Non-pigmented ciliary epithelial cell (primary cell): ENCODE data around the gene TOMM5.

Experiments
- DNase-seq: peaks from one replicate; pipeline ENCODE4 v3.0.0-alpha.2; 2010; ENCODE audit warnings: low read depth

Gene TOMM5

DNA sequence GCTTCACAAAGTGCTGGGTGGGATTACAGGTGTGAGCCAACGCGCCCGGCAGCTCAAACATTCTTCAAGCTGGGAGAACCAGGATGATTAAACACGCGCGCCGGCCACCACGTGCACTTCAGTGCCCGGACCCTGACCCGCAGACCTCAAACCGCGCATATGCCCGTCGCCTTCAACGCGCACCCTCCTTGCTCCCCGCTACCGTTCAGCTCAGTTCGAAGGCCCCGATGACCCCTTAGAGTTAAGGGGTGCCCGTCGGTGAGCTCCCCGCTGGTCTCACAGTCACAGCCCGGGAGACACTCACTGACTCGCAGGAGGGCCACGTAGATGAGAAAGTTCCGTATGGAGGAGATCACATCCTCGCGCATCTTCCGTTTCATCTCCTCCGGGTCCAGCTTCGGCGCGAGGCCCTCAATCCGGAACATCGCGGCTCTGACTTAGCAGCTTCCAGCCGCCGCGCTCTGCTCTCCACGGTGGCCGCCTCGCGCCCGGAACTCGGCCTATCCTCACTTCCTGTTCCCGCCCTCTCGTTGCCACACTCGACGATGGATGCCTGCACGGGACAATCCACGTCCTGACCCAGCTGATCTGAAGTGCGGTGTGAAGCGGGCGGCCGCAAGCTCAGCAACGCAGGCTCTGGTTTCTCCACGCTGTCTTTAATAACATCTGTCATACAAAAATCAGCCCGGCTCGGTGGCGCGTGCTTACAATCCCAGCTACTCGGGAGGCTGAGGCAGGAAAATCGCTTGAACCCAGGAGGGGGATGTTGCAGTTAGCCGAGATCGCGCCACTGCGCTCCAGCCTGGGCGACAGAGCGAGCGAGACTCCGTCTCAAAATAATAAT is at the start of gene TOMM5:
TSS of gene TOMM5 (minus strand) at position 490 of the 844 bp plus-strand sequence. CDS start at position 425, 65 bp downstream.
- peak; percentile 69 for DNase-seq

DNA sequence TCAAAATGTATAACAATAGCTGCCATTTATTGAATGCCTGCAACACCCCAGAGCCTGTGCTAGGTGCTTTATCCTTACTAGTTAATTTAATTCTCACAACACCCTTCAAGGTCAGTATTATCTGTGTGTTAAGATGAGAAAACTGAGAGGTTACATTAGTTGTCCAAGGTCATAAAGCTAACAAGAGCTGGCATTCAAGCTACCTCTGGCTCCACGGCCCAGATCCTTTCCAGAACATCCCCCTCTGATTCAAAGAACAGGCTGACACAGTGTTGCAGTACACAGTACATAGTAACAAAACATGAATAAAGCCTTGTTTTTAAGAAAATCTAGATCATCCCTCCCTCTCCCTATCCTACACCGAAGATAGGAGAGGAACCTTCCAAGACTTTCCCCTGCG is 48.9 kb upstream of the TOMM5 start:
- no peak for DNase-seq

DNA sequence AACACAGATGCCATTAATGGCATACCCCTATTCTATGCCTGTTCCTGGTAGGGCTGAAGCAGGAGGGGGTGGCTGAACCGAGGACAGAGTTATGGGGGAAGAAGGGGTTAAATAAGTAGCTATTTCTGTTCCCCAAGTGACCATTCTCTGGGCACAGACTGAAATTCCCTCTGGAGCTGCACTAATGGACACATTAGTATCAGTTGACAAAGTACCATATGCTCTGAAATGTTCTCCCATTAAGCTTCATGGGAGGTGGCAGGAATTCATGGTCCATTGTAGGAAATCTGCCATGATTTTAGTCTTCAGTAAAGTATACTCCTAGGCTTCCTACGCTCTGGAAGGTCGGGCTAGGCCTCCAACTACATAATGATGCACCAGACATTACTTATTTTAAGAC is 47.8 kb upstream of the TOMM5 start:
- no peak for DNase-seq

DNA sequence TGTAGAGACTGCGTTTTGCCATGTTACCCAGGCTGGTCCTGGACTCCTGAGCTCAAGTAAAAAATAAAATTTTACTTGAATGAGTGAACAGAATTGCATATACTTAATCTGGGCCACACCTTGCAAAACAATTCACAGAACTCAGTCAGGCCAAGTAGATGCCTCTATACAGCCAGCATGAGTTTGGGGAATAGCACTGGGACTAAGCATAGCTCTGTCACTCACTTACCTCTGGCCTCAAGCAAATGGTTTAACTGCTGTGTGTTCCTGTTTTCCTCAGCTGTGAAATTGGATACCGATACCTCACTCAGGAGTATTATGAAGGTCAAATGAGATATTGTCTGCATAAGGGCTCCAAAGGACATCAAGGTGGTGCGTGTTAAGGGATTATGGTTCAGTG is 47.4 kb upstream of the TOMM5 start:
- no peak for DNase-seq

DNA sequence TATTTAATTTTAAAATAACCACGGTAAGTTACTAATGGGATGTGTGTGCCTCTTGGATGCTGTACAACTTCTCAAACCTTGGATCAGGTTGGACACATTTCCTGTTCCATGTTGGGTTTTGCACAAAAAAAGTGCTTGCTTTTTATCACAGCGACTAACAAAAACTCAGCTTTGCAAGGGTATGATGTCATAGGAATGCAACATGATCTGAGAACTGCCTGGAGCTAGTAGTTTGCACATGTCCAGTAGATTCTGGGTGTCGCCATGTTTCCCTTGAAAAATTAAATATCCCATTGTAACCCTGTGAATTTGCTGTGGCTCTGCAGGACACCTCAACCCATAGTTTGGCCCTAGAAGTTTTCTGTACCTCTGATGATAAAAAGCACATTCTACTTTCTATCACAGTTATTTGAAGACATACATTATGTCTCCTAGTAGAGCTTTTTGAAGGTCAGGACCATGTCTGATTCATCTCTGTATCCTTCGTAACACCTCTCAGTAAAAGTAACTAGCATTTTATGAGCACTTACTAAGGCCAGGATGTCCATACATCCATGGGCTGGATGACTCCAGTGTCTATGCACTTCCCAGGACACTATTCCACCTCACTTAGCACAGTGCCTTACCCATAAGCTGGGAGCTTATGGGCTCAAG is 46.8 kb upstream of the TOMM5 start:
- DNase-seq: no peak

DNA sequence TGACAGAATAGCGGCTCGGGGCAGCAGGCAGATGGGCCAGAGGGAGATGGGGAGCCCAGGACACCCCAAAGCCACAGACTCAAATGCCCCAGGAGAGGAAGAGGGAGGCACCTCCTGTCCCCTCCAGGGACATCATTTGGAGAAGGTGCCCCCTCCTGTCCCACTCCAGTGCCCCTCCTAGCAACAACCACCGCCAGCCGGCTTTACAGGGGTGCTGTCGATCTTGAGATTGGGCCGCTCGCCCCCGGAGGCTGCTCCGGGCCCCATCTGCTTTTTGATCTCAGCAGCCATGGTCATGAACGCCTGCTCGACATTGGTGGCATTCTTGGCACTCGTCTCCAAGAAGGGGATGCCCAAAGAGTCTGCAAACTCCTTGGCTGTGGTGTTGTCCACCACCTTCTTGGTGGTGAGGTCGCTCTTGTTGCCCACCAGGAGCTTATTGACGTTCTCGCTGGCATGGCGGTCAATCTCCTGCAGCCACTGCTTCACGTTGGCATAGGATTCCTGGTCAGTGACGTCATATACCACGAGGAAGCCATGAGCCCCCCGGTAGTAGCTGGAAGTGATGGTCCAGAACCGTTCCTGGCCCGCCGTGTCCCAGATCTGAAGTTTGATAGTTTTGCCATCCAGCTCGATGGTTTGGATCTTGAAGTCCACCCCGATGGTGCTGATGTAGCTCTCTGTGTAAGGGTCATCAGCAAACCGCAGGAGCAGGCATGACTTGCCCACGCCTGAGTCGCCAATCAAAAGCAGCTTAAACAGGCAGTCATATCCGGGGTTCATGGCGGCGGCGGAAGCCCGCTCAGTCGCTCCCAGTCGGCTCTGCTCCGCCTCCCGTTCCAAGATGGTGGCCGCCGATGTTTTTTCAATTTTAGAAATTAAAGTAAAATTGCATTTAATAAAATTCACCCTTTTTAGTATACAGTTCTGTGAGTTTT is 44.4 kb upstream of the TOMM5 start:
- no peak for DNase-seq

DNA sequence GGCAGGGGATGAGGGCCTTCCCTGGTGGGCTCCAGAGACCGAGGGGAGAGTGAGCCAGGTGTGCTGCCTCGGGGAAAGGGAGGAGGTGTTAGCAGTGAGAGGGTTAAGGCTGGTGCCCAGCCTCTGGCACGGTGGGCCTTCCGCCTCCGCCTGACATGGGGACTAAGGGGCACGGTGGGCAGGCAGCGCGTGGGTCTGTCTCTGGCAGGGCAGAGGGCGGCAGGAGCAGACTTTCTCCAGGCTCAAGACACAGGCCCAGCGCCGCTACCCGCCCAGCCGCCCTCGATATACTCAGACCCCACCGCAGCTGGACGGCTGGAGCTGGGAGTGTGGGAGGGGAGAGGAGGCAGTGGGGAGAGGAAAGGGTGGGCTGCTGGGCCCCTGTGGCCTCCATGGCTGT is 43.4 kb upstream of the TOMM5 start:
- no peak for DNase-seq

DNA sequence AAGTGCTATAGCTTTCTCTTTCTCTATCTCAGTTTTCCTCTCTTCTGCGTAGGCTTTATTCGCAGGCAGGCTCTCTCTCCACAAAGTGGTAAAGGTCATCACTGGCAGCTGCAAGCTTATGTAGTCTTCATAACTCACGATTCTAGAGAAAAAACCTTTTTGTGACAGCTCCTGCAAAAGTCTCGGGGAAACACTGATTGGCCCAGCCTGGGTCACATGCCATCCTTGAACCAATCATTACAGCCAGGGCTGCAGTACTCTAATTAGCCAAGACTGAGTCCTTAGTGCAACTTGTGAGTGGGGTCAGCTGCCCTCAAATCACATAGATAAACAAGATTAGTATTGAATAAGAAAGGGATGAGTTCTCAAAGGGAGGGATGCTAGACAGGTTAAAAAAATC is 40.1 kb upstream of the TOMM5 start:
- DNase-seq: no peak

DNA sequence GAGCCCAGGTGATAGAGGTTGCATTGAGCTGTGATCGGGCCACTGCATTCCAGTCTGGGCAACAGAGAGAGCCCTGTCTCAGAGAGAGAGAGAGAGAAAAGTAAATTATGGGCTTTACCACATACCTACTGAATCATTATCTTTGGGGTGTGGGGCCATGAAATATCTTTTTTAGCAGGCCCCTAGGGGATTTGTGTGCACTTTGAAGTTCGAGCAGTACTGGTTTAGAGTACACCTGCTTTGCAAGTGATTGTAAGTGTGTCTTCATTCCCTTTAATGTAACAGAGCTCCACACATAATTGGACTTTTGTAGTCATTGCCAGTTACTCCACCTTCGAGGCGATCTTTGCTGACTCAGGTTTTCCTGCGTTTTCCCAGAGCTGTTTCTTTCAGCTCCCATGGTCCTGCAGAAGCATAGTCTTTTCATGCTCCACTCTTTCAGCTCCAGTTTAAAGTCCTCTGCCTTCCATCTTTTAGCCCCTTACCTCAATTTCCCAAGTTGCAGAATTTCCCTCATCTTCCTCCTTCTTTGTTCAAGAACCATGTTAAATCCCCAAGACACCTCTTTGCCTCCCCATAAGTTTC is 34.4 kb upstream of the TOMM5 start:
- no peak for DNase-seq

DNA sequence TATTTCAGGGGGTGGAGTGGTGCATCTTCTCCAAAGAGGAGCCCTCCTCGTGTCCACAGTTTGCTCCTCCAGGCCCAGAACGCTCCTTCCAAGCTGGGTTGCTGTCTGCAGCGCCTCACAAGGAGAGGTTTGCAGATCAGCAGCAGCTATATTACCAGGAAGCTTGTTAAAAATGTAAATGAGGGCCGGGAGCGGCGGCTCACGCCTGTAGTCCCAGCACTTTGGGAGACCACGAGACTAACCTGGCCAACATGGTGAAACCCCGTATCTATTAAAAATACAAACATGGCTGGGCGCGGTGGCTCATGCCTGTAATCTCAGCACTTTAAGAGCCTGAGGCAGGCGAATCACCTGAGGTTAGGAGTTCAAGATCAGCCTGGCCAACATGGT is 33.4 kb upstream of the TOMM5 start:
- no peak for DNase-seq

DNA sequence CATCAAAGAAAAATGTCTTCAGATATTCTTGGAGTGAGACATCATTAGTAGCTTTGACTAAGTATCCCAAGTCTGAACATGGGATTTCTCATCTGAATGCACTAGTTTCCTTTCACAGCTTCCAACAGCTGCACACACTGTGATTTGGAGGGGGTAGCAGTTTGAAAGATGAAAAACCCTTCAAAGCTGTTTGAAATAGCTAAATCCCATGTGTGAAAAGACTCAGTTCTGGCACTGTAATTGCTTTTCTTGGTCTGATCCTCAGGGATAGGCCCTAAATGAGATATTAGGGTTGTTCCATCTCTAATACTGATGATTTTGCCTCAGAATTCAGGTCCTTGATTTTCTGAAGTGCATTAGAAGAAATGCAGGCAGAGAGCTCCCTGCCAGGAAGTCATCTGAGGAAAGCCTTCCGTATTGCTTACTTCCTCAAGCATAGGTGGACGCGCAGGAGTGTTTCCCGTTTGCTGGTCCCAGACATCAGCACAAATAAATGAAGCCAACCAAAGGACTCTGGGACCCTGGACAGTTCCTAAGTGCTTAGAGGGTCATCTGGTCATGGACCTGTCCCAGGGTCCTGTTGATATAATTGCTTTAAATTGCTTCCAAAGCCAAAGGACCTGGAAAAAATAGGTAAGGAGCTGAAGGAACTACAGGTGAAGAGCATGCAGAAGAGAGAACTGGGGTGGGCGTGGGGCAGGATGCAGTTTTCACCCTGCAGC is 32.8 kb upstream of the TOMM5 start:
- DNase-seq: no peak

DNA sequence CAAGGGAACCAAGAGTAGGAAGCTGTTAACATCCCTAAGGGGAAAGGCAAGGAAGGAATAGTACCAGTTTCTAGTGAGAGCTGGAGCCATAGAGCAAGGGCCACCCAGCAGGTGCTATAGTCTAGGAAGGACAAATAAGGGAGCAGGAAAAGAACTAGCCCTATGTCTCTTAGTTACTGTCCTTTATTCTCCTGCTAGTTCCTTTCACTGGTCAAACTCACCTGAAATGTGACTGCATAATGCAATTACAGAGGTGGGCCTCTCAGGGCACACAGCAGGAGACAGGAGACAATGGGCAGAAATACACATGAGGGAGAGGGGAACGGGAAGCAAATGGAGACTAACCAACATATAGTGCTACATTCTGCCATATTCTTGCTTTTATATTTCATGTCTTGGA is 31.7 kb upstream of the TOMM5 start:
- DNase-seq: no peak

DNA sequence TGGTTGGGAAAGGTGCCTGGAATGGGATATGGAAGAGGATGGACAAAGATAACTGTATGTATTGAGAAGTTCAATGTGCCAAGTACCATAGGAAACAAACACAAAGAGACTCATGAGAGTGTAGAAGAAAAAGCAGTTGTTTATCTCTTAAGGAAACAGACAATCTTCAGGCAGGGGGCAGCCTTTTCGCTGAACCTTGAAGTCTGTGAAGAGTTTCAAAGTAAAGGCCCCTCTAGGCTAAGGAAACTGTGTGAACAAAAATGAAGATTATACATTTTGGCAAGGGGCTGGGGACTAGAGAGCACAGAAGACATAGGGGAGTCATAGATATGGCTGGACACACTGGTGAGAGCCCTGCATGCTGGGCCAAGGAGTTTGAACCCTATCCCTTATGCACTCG is 30.9 kb upstream of the TOMM5 start:
- no peak for DNase-seq

DNA sequence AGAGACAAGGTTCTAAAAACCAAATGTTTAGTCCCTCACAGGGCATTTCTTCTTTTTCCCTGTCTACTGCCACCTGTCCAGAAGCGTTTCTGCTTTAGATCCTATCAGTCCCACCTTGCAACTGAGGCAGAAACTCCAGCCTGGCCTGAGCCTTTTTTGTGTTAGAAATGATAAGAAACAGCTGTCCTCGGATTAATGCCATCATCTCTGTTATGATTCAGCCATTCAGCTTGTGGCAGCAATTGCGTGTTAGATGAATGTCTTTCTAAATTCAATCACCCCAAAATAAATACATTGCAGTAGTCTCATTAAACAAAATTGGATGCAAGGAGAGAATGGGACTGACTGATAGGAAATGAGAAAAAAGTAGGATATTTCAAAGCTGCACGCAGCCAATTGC is 30.1 kb upstream of the TOMM5 start:
- DNase-seq: no peak

DNA sequence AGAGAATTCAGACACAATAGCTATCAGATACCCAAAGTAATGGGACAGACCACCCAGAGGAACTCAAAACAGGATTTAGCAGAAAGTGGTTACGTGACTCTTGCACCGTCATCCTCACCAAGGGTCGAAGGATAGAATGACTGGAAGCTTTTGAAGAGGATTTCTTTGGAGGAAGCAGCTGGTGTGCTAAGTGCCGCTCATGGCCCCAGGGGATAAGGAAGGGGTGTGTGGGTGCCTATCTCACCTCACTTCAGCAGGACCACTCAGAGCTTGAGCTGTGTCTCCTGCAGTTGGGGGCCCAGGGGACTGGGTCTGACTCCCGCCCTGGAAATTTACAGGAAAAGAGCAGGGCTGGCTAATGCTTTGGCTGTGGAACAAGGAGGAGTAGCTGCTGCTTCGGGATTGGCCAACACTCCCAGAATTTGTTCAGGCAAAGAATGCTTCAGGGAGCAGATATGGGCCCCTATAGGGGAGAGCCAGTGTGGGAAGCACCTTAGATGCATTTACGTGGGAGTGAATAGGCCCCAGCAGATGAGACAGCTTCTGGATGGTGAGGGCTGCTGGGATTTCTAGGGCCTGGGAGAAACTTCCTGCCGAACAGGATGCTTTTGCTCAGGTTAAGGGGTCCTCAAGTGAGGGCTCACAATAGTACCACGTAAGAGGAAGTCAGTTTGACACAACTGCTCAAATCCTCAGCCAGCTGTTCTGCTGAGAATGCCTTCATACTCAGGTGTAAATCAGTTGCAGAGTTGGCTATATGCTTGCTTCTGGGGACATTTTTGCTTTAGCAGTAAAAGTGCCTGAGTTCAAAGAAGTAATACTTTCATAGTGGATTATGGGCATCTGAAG is 29.1 kb upstream of the TOMM5 start:
- no peak for DNase-seq

DNA sequence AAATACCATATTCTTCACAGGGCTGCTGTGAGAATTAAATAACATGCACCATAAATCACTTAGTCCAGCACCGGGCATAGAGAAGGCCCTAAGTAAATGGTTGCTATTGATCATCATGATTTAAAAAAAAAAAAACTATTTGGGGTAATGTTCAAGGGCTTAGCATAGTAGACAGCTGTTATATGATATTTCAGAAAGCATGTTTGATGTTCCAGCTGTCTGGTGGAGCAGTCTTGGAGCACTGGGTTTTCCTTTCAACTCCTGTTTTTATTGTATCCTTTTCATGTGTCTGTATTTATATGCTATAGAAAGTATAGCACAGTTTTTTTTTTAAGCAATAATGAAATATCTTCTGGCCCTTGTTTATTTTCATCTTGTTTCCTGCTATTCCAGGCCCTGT is 28.0 kb upstream of the TOMM5 start:
- no peak for DNase-seq

DNA sequence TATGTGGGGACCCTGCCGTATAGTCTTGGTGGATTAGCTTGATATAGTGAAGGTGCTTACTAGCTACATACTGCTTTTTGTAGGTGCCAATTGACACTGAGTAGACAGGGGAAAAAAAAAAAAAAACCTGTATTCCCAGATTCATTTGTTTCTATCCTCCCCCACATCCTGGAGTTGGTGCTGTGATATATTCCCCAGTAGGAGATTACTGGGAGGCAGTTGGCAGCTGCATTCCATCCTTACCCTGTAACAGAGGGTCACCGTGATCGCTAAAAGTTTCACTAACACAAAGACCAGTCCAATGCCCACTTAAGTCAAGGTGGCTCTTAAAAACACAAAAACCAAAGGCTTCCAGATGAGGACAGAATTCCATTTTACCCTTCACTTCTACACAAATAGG is 27.4 kb upstream of the TOMM5 start:
- no peak for DNase-seq

DNA sequence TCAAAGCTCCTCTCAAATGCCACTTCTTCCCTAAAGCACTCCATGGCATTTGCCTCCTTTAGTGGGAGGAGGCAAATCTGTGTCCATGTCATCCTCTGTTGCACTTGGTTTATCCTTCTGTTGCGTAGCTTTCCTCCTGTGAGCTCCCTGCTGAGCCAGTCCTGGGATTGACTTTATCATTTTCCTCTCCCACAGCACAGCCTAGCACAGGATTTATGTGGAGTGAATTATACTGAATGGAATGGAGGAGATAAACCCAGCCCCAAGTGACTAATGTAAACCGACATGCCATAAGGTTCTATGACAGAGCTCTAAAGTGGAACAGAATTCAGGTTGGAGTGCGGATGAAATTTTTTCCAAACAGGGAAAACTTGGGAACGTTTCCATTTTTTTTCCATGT is 26.4 kb upstream of the TOMM5 start:
- peak; percentile 51 for DNase-seq

DNA sequence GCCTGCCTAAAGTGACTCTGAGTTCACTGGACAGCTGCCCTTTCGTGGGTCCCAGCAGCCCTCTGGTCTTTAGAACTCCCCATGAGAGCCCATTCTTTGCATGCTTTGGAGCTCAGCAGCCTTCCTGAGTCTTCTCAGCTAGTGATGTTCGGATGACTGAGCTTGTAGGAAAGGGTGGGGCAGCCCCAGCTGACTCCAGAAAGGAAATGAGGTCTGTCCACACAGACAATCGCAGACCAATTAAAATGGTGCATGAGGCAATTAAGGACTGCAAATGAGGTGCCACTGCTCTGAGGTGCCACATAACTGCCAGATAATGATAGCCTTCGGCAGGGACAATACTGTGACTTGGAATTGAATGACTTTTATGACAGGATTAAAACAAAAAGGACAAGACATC is 25.4 kb upstream of the TOMM5 start:
- DNase-seq: peak; percentile 20

DNA sequence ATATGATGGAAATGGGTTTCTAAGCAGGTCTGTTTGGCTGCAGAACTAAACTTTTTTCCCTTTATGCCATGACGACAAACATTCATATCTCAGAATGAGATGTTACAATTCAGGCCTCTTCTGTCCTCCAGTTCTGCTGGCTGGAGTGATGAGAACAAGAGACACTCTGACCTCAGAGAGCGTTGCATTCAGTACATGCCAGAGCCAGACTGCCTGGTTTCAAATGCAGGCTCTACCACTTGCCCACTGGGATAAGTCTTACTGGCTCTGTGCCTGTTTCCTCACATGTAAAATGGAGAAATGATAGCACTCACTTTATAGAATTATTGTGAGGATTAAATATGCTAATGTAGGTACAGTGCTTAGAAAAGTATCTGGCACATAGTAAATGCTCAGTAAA is 24.8 kb upstream of the TOMM5 start:
- no peak for DNase-seq

DNA sequence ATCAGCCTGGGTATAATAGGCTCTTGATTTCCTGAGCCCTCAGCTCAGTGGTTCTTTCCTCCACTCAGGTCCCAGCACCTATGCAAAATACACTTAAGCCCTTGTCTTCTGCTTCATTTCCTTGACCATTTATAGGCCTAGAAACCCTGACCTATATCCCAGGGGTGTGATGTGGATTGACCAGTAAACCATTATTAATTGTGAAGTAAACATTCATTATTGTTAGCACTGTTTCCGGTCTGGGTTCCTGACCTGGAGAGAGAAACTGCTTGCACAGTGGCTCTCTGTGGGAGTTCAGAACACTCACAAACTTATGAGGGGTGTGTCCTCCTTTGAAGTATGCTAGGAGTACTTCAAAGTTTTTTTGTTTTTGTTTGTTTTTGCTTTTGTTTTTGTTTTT is 19.6 kb upstream of the TOMM5 start:
- no peak for DNase-seq
